Neural progenitor cell (in vitro differentiated cells): ENCODE results near the gene MLYCD. TPM values are rescaled to one million over a fixed set of nuclear protein-coding genes. Genes with fewer than 3 reads are reported as not detected.
A peak's percentile ranks its signal among the peaks of the same experiment; 100 is the strongest.

ENCODE experiments used
- DNase-seq: peaks from one replicate; pipeline ENCODE4 v3.0.0-alpha.2; 2016; ENCODE audit warnings: low spot score
- H2AFZ ChIP-seq: fragments of 200-600 bp; sonication (generic); replicated peaks from 2 replicates; pipeline ENCODE4 v1.6.1; 2016; ENCODE audit warnings: antibody characterized with exemption
- H3F3A ChIP-seq: fragments of 200-600 bp; sonication (generic); 2 replicates; pipeline ENCODE4 v1.6.1; 2016; ENCODE audit warnings: antibody characterized with exemption, low read depth
- H3K27ac ChIP-seq: fragments of 200-600 bp; sonication (generic); 2 replicates; pipeline ENCODE4 v1.5.1; 2016; ENCODE audit warnings: mild to moderate bottlenecking
- H3K27me3 ChIP-seq: fragments of 200-600 bp; sonication (generic); 2 replicates; pipeline ENCODE4 v1.6.1; 2016; ENCODE audit warnings: mild to moderate bottlenecking, moderate library complexity
- H3K36me3 ChIP-seq: fragments of 200-600 bp; sonication (generic); 2 replicates; pipeline ENCODE4 v1.5.1; 2016
- H3K4me1 ChIP-seq: fragments of 200-600 bp; sonication (generic); 2 replicates; pipeline ENCODE4 v1.6.1; 2016; ENCODE audit warnings: mixed run types
- H3K4me2 ChIP-seq: fragments of 200-600 bp; sonication (generic); 2 replicates; pipeline ENCODE4 v1.6.1; 2016
- H3K4me3 ChIP-seq: fragments of 200-600 bp; sonication (generic); 2 replicates; pipeline ENCODE4 v1.5.1; 2016
- H3K79me2 ChIP-seq: fragments of 200-600 bp; sonication (generic); 2 replicates; pipeline ENCODE4 v1.6.1; 2016; ENCODE audit warnings: low read depth
- H3K9ac ChIP-seq: fragments of 200-600 bp; sonication (generic); 2 replicates; pipeline ENCODE4 v1.6.1; 2016
- H3K9me3 ChIP-seq: fragments of 200-600 bp; sonication (generic); 2 replicates; pipeline ENCODE4 v1.5.1; 2016; ENCODE audit warnings: low read depth
- H4K20me1 ChIP-seq: fragments of 200-600 bp; sonication (generic); 2 replicates; pipeline ENCODE4 v1.6.1; 2016; ENCODE audit warnings: low read depth
- H3K27ac Mint-ChIP-seq: 3 replicates; pipeline ENCODE4 v1.8.0; 2021; ENCODE audit warnings: mixed read lengths
- H3K27me3 Mint-ChIP-seq: 2 replicates; pipeline ENCODE4 v1.8.0; 2022; ENCODE audit warnings: low read depth, mild to moderate bottlenecking, inconsistent platforms, moderate library complexity, mixed read lengths; ENCODE audit not compliant: insufficient read depth
- H3K36me3 Mint-ChIP-seq: 3 replicates; pipeline ENCODE4 v1.8.0; 2021; ENCODE audit warnings: mixed read lengths
- H3K4me1 Mint-ChIP-seq: 3 replicates; pipeline ENCODE4 v1.8.0; 2021; ENCODE audit warnings: mixed read lengths
- H3K4me3 Mint-ChIP-seq: 3 replicates; pipeline ENCODE4 v1.8.0; 2021; ENCODE audit warnings: mild to moderate bottlenecking, moderate library complexity, mixed read lengths
- H3K9me3 Mint-ChIP-seq: 3 replicates; pipeline ENCODE4 v1.8.0; 2020; ENCODE audit warnings: mixed read lengths
- CTCF ChIP-seq: fragments of 200-600 bp; sonication (generic); IDR thresholded peaks from 2 replicates; pipeline ENCODE4 v1.5.1; 2017; ENCODE audit warnings: antibody characterized with exemption, mild to moderate bottlenecking
- EZH2 ChIP-seq: fragments of 200-600 bp; sonication (generic); IDR thresholded peaks from 2 replicates; pipeline ENCODE4 v1.6.1; 2017; ENCODE audit warnings: antibody characterized with exemption, mild to moderate bottlenecking, moderate library complexity
- EZH2phosphoT487 ChIP-seq: fragments of 200-600 bp; sonication (generic); IDR thresholded peaks from 2 replicates; pipeline ENCODE4 v1.6.1; 2017; ENCODE audit warnings: antibody characterized with exemption
- total RNA-seq: library from RNA; depleted of rRNA; stranded (reverse); fragments of >200 nt; gene quantifications from 2 replicates; pipeline ENCODE4 v1.2.3, GENCODE V29; 2015; ENCODE audit warnings: low replicate concordance

MLYCD gene
- total RNA-seq, 1 donor from 2014 or later, result 2.5 TPM

GRCh38 chr16:83888672-83889044, 10.3 kb upstream of the MLYCD start:
- Mint-ChIP-seq H3K27me3 (peaks cover 6% of the 10 kb centered on the region), H3K9me3 (peaks cover 18% of the 10 kb centered on the region), H3K4me3 (no peak overlapping the region), H3K36me3 (peaks cover 2% of the 10 kb centered on the region), H3K4me1 (peaks cover 27% of the 10 kb centered on the region), H3K27ac (peak overlapping the region; percentile 73)
- Histone ChIP-seq H3K27me3 (no peaks in the 10 kb centered on the region), H4K20me1 (no peaks in the 10 kb centered on the region), H3K79me2 (no peaks in the 10 kb centered on the region), H3K4me2 (no peak overlapping the region), H2AFZ (no peak overlapping the region), H3K9ac (no peak overlapping the region), H3K9me3 (no peaks in the 10 kb centered on the region), H3K36me3 (no peaks in the 10 kb centered on the region), H3F3A (peaks cover 3% of the 10 kb centered on the region), H3K4me1 (peaks cover 12% of the 10 kb centered on the region), H3K4me3 (no peak overlapping the region), H3K27ac (no peak overlapping the region)
- no peak for DNase-seq
- TF ChIP-seq CTCF, result no peak
- no peak for TF ChIP-seq EZH2phosphoT487
- TF ChIP-seq EZH2, result no peak

GRCh38 chr16:83890359-83890758, 8.6 kb upstream of the MLYCD start:
- no peak overlapping the region for H3K9ac ChIP-seq
- H3K27me3 Mint-ChIP-seq, result peaks cover 8% of the 10 kb centered on the region

GRCh38 chr16:83891742-83892141, 7.2 kb upstream of the MLYCD start:
- TF ChIP-seq CTCF (no peak), EZH2phosphoT487 (no peak), EZH2 (no peak)
- Mint-ChIP-seq H3K9me3 (peaks cover 18% of the 10 kb centered on the region), H3K4me1 (peaks cover 22% of the 10 kb centered on the region), H3K4me3 (no peak overlapping the region), H3K27me3 (peaks cover 5% of the 10 kb centered on the region), H3K27ac (no peak overlapping the region), H3K36me3 (peaks cover 3% of the 10 kb centered on the region)
- Histone ChIP-seq H3K9me3 (no peaks in the 10 kb centered on the region), H3K4me1 (peaks cover 12% of the 10 kb centered on the region), H3K27ac (no peak overlapping the region), H3K36me3 (no peaks in the 10 kb centered on the region), H3F3A (peaks cover 3% of the 10 kb centered on the region), H3K79me2 (no peaks in the 10 kb centered on the region), H3K4me2 (no peak overlapping the region), H2AFZ (no peak overlapping the region), H3K27me3 (peaks cover 1% of the 10 kb centered on the region), H3K9ac (no peak overlapping the region), H3K4me3 (no peak overlapping the region), H4K20me1 (no peaks in the 10 kb centered on the region)
- DNase-seq, result no peak

More at GRCh38 chr16:83890359-83890758, 8.6 kb upstream of the MLYCD start:
- H3K27me3 ChIP-seq, result no peaks in the 10 kb centered on the region
- no peak for TF ChIP-seq EZH2phosphoT487
- TF ChIP-seq CTCF, result no peak
- TF ChIP-seq EZH2, result no peak
- DNase-seq, result no peak
- H3F3A ChIP-seq, result peaks cover 3% of the 10 kb centered on the region
- Mint-ChIP-seq H3K36me3 (peaks cover 3% of the 10 kb centered on the region), H3K27ac (no peak overlapping the region), H3K4me3 (no peak overlapping the region), H3K9me3 (peaks cover 18% of the 10 kb centered on the region), H3K4me1 (peaks cover 27% of the 10 kb centered on the region)
- H3K36me3 ChIP-seq, result no peaks in the 10 kb centered on the region
- H3K4me3 ChIP-seq, result no peak overlapping the region
- no peak overlapping the region for H3K27ac ChIP-seq
- no peaks in the 10 kb centered on the region for H4K20me1 ChIP-seq
- H3K4me2 ChIP-seq, result no peak overlapping the region
- H3K79me2 ChIP-seq, result no peaks in the 10 kb centered on the region
- H2AFZ ChIP-seq, result no peak overlapping the region
- no peaks in the 10 kb centered on the region for H3K9me3 ChIP-seq
- peaks cover 12% of the 10 kb centered on the region for H3K4me1 ChIP-seq
